Measurements from ENCODE around the gene STK32B.

GRCh38 chr4:5526080-5526846 lies 475.0 kb downstream of the STK32B start:
- TF ChIP-seq CTCF (IDR thresholded peaks at IDR 0.05 in 2 of 3, conservative IDR thresholded peaks at IDR 0.05 in 1 of 3; ENCODE audit: insufficient read depth in 2 of 3, low read depth in 1 of 3, low read length in 3 of 3) (no peak), RBM39 (optimal IDR thresholded peaks at IDR 0.05; ENCODE audit: low read depth, low read length) (no peak)
